HG03565 (cell line): ENCODE results near the gene EP300.
"Not testable (repeated sequence)": the region's sequence is repeated elsewhere in the genome, so short reads cannot be mapped to it uniquely, and the experiment has no call there.

Source experiments
- ATAC-seq: cut with Tn5 transposase; IDR thresholded peaks from one replicate; pipeline ENCODE4 v1.9.1; 2021; ENCODE audit warnings: mild to moderate bottlenecking, moderate library complexity; ENCODE audit not compliant: unreplicated experiment

Gene EP300

GRCh38 chr22:41145921-41146320, 53.5 kb downstream of the EP300 start:
- not testable (repeated sequence) for ATAC-seq

DNA sequence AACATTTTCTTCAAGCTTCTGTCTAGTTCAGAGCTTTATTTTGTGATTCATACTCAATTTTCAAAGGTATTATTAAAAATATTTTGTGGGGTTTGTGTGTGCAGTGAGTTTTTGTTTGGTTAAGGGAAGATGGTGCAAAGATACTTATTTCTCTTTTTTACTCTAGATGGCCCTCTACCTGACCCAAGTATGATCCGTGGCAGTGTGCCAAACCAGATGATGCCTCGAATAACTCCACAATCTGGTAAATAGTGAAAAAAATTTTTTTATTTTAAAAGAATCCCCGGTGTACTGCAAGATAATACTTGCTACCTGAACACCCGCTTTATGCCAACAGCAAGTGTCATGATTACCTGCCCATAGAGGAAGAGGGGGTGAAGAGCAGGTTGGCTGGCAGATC, 54.2 kb downstream of the EP300 start:
- ATAC-seq, result no peak

DNA sequence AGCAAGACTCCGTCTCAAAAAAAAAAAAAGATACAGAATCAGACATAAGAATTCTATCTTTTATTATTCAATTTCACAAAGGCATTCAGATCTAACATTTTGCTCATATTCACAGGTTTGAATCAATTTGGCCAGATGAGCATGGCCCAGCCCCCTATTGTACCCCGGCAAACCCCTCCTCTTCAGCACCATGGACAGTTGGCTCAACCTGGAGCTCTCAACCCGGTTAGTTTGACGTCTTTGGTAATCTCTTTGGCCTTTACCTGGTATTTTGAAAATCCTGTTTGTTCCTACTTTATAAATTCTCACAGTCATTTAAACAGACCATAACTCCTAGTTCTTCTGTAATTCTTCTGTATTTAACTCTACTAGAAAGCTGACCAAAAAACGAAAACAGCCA, 55.3 kb downstream of the EP300 start:
- ATAC-seq, result no peak

DNA sequence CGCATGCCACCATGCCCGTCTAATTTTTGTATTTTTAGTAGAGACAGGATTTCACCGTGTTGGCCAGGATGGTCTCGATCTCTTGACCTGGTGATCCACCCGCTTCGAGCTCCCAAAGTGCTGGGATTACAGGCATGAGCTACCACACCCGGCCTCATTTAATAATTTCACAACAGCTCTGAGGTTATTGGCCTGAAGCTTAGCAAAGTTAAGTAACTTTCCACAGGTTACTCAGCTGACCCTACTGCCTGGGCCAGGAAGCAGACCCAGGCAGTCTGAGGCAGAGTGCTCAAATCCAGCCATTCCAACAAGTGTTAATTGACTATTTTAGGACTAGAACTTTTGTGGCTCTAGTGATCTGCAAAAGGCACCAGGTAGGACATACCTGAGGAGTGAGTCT, 60.5 kb downstream of the EP300 start:
- no peak for ATAC-seq

DNA sequence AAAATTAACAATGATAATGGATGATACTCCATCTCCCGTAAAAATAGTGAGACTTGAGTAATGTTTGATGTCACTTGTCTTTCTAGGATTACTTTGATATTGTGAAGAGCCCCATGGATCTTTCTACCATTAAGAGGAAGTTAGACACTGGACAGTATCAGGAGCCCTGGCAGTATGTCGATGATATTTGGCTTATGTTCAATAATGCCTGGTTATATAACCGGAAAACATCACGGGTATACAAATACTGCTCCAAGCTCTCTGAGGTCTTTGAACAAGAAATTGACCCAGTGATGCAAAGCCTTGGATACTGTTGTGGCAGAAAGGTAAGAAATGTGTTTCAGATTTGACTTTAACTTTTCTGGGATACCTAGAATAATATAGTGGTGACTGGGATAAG, 64.7 kb downstream of the EP300 start:
- no peak for ATAC-seq

DNA sequence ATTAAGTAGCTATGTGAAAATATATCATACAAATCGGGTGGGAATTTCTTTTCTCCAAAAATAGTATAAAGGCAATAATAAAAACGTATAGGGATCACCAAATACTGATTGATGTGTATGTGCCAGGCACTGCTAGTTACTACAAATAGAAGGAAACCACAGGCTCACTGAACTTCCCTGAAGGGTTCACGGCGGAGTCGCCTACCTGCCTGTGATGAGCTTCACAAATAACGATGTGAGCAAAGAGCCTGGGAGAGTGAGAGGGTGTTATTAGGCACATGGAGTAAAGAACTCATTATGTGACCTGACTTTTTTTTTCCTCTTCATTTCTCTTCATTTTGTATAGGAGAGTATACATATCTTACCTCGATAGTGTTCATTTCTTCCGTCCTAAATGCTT, 76.8 kb downstream of the EP300 start:
- ATAC-seq, result no peak

DNA sequence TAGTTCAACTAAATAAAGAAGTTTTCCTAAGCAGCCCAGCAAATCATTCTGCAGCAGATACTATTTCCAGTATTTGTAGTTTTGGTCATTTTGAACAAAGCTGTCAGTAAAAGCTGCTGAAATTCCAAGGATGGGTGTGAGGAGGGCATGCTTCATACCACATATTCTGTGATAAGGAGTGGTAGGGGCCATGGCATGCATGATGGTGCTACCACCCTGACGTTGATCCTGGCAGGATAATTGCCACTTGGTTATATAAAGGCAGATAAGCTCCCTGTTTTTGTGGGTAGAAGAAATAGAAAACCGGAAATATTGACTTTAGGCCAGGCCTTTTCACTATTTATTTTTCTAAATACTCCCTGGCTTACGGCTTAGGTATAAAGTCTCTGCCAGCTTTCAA, 79.6 kb downstream of the EP300 start:
- ATAC-seq, result no peak

- ATAC-seq, result no peak
These were observed 83.2 kb downstream of the EP300 start for GRCh38 chr22:41175546-41175945.

DNA sequence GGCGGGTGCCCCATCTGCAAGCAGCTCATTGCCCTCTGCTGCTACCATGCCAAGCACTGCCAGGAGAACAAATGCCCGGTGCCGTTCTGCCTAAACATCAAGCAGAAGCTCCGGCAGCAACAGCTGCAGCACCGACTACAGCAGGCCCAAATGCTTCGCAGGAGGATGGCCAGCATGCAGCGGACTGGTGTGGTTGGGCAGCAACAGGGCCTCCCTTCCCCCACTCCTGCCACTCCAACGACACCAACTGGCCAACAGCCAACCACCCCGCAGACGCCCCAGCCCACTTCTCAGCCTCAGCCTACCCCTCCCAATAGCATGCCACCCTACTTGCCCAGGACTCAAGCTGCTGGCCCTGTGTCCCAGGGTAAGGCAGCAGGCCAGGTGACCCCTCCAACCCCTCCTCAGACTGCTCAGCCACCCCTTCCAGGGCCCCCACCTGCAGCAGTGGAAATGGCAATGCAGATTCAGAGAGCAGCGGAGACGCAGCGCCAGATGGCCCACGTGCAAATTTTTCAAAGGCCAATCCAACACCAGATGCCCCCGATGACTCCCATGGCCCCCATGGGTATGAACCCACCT, 84.7 kb downstream of the EP300 start:
- no peak for ATAC-seq

- no peak for ATAC-seq
These were observed 85.4 kb downstream of the EP300 start for GRCh38 chr22:41177622-41178424.

DNA sequence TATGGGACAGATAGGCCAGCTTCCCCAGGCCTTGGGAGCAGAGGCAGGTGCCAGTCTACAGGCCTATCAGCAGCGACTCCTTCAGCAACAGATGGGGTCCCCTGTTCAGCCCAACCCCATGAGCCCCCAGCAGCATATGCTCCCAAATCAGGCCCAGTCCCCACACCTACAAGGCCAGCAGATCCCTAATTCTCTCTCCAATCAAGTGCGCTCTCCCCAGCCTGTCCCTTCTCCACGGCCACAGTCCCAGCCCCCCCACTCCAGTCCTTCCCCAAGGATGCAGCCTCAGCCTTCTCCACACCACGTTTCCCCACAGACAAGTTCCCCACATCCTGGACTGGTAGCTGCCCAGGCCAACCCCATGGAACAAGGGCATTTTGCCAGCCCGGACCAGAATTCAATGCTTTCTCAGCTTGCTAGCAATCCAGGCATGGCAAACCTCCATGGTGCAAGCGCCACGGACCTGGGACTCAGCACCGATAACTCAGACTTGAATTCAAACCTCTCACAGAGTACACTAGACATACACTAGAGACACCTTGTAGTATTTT, 86.1 kb downstream of the EP300 start:
- no peak for ATAC-seq

DNA sequence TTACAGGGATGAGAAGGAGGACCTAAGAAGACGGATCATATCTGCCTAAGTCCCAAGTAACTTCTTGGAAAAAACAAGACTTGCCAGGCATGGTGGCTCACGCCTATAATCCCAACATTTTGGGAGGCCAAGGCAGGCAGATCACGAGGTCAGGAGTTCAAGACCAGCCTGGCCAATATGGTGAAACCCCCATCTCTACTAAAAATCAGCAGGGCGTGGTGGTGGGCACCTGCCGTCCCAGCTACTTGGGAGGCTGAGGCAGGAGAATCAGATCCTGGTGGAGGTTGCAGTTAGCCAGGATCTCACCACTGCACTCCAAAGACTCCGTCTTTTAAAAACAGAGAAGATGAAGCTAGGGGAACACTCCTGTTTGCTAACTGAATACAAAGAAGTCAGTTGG, 88.0 kb downstream of the EP300 start:
- not testable (repeated sequence) for ATAC-seq

DNA sequence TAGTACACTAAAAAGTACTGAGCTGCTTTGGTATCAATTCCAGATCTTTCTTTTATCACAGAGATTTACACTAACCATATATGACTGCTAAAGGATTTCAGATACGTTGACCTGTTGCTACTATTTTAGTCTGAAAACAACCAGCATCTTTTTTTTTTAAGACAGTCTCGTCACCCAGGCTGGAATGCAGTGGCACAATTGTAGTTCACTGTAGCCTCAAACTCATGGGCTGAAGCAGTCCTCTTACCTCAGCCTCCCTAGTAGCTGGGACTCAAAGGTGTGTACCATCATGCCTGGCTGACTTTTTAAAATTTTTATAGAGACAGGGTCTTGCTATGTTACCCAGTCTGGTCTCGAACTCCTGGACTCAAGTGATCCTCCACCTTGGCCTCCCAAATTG, 88.5 kb downstream of the EP300 start:
- ATAC-seq, result no peak

DNA sequence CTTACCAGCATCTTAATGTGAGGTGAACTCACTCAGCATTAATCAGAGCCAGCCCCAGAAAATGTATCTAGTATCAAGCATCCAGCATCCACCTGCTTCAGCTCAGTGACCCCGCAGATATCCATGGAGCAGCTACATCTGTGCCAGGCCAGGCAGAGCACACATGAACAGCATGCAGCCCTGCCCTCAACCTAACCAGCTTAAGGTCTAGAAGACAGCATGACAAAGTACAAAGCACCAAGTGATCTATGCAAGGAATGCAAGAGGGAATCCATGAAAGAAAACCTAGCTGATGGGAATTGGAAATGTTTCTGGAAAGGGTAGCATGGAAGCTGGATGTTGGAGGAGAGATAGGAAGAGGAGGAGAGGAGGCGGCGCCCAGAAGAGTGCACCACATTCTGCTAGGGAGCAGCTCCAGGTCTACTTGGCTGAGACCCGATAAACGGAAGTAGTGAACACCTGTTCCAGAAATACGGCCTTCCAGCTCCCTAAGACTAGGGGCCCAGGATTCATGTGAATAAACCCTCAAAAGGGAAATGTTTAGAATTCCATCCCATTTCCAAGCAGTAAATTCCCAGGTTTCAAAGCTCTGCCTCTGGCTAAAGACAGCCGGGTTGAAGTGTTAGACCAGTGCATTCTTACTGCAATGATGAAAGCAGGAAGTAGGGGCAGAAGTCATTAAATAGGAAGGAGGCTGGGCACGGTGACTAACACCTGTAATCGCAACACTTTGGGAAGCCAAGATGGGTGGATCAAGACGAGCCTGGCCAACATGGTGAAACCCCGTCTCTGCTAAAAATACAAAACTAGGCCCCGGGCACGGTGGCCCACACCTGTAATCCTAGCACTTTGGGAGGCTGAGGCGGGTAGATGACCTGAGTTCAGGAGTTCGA, 89.2 kb downstream of the EP300 start:
- no peak for ATAC-seq

DNA sequence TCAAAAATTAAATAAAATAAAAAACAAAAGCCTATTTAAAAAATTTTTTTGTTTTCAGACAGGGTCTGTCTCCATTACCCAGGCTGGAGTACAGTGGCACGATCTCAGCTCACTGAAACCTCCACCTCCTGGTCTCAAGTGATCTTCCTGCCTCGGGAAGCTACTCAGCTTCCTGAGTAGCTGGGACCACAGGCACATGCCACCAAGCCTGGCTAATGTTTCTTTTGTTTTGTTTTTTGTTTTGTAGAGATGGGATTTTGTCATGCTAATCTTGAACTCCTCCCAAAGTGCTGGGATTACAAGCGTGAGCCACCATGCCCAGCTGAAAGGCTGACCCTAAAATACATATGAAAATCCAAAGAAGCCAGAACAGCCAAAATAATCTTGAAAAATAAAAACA, 92.3 kb downstream of the EP300 start:
- no peak for ATAC-seq

- ATAC-seq, result no peak
These were observed 99.1 kb downstream of the EP300 start for GRCh38 chr22:41191467-41191866.

- ATAC-seq, result no peak
These were observed 101.4 kb downstream of the EP300 start for GRCh38 chr22:41193829-41194228.

DNA sequence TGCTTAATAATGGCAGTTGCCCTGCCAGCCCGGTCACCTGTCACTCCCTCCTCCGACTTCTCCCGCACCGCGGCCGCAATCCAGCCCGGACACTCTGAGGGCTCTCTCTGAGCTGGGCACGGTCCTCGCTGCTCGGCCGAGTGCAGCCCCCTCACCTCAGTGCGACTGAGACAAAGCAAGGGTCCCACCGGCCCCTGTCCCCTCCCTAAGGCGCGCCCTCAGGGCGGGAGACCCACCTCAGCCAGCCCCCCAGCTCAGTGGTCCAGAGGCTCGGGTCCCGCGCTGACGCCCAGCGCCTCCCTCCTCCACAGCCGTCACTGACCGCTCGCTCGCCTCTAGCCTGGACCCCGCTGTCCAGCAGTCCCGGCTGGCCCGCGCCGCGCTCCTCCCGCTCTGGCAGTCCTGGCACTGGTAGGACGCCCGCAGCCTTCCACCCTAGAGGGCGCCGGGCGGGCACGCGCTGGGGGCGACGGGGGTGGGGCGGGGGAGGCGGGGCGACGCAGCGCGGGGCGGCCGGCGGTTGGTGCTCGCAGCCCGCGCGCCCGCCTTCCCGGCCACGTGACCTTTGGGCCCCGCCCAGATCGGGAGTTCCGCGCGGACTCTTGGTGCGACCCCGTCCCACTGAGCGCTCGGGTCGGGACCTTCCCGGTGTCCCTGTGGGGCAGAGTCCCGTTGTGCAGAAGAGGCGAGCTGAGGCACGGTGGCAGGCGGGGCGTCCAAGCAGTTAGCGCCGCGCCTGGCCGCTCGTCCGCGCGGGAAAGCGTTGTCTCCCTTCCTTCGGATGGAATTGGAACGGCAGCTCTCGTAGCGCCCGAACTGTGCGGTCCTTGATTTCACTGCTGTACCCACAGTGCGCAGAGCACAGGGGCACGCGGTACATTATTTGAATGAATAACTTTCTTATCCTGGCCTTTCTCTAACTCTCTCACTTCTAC, 104.9 kb downstream of the EP300 start:
- ATAC-seq, result peak; percentile 62

GRCh38 chr22:41198027-41198580, 105.7 kb downstream of the EP300 start:
- ATAC-seq, result no peak

DNA sequence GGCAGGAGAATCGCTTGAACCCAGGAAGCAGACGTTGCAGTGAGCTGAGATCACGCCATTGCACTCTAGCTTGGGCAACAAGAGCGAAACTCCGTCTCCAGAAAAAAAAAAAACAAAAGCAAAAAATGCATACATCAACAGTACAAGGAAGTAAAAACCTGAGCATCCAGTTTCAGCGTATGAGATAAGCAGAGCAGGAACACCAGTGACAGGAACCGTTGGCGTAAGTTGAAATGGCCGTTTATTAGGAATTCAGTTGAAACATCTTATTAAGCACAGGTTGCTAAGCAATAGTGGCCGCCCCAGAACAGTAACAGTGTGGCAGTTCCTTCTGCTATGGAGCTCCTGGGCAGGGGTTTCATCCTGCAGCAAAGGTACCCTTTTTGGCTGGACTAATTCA, 108.7 kb downstream of the EP300 start:
- no peak for ATAC-seq
